ENCODE data around the gene PPP2R2D. TPM values are rescaled to one million over a fixed set of nuclear protein-coding genes. Genes with fewer than 3 reads are reported as not detected.
"Not testable (repeated sequence)": the region's sequence is repeated elsewhere in the genome, so short reads cannot be mapped to it uniquely, and the experiment has no call there.

Gene PPP2R2D
- total RNA-seq, 1 experiment from 2014 or later: 39.1 TPM

DNA sequence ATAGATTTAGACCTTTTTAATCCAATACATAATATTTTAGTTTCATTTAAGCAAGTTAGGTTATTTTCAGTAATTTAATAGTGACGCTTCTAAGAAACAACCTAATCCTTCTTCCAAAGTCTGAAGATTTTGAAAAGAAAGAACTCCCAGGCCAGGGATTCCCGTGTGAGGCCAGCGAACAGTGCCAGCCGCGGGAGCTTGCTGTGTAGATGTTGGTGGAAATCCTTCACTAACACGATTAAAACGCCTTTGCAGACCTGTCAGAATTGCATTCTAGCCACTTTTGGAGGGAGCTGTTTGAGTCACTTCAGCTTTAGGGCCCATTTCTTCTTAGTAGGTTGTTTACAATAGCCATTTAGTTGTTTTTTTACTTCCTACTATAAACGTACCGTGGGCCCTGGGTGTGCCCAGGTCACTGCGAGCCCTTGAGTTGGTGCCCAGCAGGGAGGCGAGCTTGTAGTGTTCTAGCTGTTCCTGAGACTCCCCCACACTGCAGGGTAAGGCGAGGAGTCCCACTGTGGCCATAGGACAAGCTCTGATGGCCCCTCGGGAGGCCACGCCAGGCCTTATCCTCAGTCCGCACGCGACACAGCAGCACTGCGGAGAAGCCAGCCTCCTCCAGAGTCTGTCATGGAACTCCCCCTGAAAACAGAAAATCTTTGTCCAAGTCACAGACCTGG, 32.3 kb downstream of the PPP2R2D start:
- in situ Hi-C loops (cut with HindIII; ENCODE audit: low pct_unique_long_range_greater_than_20kb, low sequenced_read_pairs): no loop called here

DNA sequence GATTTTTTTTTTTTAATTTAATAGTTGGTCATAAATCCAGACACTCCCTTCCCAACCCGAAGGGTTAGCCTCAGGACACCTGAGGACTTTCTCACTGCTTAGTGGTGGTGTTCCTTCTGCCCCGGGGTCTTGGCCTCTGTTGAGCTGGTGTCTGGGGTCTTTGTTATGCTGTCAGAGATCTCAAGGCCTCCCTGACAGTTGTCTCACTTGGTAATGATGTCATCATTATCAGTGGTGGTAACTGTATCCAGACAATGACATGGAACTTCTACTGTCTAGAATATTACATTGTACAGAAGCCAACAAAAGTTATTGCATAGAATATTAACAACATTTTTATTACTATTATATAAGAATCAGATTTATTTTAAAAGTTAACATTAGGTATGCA, 32.9 kb downstream of the PPP2R2D start:
- no peak for DNase-seq (ENCODE audit: low read depth)
- in situ Hi-C loops (cut with HindIII; ENCODE audit: low pct_unique_long_range_greater_than_20kb, low sequenced_read_pairs): no loop called here

More for the DNA sequence above, 32.3 kb downstream of the PPP2R2D start:
- DNase-seq (ENCODE audit: low read depth): no peak

DNA sequence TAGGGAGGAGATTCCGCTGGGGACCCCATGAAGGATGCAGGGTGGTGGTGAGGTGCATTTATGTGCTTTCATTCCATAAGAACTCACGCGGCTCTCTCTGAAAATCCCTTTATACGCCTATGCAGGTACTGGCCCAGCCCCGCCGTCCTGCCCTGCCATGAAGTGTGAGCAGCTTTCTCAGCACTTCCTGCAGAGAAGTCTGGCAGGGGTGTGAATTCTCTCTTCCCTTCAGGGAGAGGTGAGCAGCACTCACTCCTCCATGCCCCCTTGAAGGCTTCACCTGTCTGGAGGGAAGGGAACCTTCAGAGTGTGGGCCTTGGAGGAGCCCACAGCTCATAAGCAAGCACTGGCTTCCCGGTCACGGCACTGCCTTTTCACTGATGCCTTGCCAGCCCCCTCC, 34.0 kb downstream of the PPP2R2D start:
- no peak for DNase-seq (ENCODE audit: low read depth)
- in situ Hi-C loops (cut with HindIII; ENCODE audit: low pct_unique_long_range_greater_than_20kb, low sequenced_read_pairs): no loop called here

DNA sequence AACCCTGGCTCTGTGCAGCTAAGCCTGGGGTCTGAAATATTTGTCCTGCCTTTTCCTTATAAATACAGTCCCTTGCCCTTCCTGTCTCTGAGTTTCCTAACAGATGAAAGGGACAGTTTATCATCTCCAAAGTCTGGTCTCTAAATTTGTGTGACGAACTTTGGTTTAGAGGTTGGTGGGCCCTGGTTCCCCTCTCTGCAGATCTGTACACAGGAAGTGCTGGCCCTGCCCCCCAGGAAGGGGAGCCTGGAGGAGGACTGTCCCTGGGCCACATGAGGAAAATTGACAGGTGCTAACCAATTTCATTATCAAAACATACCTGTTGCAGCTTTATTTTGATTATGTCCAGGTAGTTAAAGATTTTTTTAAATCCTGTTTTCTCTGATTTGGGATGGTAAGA, 34.5 kb downstream of the PPP2R2D start:
- DNase-seq (ENCODE audit: low read depth): no peak
- in situ Hi-C loops (cut with HindIII; ENCODE audit: low pct_unique_long_range_greater_than_20kb, low sequenced_read_pairs): no loop called here

DNA sequence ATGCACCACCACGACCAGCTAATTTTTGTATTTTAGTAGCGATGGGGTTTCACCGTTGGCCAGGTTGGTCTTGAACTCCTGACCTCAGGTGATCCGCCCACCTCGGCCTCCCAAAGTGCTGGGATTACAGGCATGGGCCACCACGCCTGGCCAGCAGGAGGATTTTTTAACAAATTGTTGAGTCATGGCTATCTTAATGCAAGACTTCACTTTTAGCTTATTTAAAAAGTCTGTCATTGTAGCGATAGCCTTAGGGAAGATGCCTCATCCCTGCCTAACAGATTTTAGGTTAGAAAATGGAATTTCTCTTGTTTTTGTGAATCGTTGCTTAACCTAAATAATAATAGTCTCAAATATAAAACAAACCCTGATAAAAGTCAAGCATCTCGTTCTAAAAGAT, 35.5 kb downstream of the PPP2R2D start:
- in situ Hi-C loops (cut with HindIII; ENCODE audit: low pct_unique_long_range_greater_than_20kb, low sequenced_read_pairs): no loop called here
- DNase-seq (ENCODE audit: low read depth): no peak

DNA sequence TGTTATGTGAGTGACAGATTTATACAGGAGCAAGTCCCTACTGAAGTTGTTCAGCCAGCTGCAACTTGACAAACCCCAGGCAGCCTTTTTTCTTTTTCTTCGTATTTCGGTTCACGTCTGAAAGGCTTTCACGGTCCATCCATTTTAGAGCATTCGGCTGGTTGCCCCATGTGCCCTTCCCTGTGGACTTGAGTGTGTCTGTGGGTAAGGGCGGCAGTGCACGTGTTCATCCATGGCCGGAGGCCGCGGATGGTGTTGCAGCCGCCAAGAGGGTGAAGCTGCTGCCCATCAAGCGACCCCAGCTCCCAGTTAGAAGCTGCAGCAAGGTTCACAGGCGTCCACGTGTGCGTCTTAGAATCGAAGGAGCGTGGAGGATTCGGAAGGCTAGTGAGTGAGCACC, 35.9 kb downstream of the PPP2R2D start:
- in situ Hi-C loops (cut with HindIII; ENCODE audit: low pct_unique_long_range_greater_than_20kb, low sequenced_read_pairs): no loop called here
- no peak for DNase-seq (ENCODE audit: low read depth)

DNA sequence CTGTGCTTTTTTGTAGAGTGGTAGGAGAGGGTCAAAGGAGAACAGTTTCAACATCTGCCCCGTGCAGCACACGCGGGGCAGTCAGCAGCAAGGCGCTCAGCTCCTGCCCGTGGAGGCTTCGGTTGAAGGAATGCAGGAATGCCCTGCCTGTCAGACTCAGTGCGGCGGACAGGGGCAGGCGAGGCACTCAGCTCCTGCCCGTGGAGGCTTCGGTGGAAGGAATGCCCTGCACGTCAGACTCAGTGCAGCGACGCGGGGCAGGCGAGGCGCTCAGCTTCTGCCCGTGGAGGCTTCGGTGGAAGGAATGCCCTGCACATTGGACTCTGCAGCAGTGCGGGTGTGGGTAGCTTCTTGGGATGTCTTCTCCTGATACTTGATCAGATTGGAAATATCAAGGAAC, 37.0 kb downstream of the PPP2R2D start:
- in situ Hi-C loops (cut with HindIII; ENCODE audit: low pct_unique_long_range_greater_than_20kb, low sequenced_read_pairs): no loop called here
- DNase-seq (ENCODE audit: low read depth): no peak

DNA sequence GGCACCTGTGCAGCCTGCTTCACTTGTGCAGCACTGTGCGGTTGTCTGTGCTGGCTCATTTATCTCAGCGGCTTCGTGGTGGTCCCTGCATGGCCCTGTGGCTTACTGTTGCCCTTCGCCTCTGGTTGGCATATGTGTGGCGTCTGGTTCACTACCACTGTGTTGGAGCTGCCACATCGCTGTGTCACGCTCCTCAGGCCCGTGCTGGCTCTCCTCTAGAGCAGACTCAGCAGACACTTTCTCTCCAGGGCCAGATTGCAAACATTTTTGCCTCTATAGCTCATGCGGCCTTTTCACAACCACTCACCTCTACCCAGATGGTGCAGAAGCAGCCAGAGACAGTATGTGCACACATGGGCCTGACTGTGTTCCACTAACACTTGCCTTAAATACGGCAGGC, 37.9 kb downstream of the PPP2R2D start:
- no peak for DNase-seq (ENCODE audit: low read depth)
- in situ Hi-C loops (cut with HindIII; ENCODE audit: low pct_unique_long_range_greater_than_20kb, low sequenced_read_pairs): no loop called here

DNA sequence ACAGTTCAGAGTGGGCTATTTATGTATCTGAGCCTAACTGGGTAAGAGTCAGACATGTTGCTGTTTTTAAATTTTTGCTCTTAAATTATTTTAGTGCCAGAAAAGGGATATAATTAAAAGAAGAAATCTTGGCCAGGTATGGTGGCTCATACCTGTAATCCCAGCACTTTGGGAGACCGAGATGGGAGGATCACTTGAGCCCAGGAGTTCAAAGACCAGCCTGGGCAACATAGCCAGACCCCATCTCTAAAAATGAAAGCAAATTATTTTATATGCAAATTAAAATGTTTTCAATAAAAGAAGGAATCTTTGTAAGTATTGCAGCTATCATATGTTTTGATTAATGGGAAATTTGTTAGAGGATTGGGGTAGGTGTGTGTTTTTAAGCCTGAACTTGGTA, 41.6 kb downstream of the PPP2R2D start:
- DNase-seq (ENCODE audit: low read depth): no peak
- in situ Hi-C loops (cut with HindIII; ENCODE audit: low pct_unique_long_range_greater_than_20kb, low sequenced_read_pairs): no loop called here

DNA sequence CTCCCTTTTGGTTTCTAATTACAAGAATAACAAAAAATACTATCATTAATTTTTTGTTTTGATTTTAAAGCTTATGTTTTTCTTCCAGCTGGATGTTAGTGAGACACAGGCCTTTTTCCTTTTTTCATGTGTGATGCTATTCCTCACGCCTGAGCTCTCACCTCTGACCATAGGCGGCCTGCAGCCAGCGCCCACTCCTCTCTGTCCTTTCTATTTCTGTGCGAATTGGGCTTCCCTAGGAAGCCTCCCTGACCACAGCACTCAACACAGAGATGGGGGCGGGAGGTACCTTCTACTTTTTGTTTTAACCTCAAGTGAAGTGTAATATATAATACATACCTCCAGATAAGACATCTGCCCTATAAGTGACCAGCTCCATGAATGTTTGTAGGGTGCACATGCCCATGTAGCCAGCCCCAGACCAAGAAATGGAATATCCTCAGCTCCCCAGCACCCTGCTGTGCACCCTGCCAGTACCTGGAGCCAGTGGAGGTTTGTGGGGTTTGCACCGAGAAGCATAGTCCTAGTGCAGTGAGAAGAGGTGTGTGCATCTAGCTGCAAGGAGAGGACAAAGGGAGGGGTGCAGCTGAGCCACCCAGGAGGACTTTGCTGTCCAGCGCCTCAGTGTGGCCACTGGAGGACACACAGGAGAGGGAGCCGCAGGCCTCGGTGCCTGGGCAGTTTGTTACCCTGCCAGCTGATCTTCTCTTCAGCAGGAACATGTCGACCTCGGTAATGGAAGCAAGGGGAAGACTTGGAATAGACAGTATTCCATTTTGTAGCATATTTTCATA, 42.4 kb downstream of the PPP2R2D start:
- in situ Hi-C loops (cut with HindIII; ENCODE audit: low pct_unique_long_range_greater_than_20kb, low sequenced_read_pairs): no loop called here
- no peak for DNase-seq (ENCODE audit: low read depth)

DNA sequence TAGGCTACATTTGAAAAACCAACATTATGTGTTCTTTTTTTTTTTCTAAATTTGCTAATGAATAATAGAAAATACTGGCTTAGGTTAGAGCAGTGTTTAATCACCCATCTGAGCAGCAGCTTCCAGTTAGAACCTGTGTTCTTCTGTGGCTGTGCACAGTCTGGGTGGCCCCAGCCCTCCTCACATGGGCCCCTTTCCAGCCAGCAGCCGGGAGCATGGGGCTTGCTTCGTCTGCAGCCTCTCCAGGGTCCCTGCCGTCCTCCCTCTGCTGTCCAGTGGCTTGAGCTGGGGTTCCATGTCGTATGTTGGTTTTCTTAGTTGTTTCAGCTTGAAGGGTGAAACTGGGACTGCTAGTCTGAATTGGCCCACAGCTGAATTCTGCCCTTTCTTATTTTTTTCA, 43.6 kb downstream of the PPP2R2D start:
- DNase-seq (ENCODE audit: low read depth): no peak
- in situ Hi-C loops (cut with HindIII; ENCODE audit: low pct_unique_long_range_greater_than_20kb, low sequenced_read_pairs): no loop called here

DNA sequence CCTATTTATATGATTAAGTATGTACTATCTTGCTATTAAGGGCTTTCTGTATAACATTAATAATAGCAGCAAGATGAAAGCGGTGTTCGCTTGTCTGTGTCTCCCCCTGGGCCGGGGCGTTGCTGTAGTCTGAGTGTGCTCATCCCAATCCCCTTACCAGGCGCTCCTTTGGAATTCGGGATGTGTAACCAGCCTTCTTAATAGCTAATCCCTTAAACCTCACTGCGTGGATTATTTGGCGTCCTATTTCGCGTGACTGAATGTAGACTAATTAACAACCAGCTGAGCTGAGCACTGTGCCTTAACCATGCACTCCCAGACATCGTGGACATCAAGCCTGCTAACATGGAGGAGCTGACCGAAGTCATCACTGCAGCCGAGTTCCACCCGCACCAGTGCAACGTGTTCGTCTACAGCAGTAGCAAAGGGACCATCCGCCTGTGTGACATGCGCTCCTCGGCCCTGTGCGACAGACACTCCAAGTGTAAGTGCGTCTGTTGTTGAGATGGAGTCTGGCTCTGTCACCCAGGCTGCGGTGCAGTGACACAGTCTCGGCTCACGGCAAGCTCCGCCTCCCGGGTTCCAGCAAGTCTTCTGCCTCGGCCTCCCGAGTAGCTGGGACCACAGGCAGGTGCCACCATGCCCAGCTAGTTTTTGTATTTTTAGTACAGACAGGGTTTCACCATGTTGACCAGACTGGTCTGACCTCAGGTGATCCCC, 44.3 kb downstream of the PPP2R2D start:
- in situ Hi-C loops (cut with HindIII; ENCODE audit: low pct_unique_long_range_greater_than_20kb, low sequenced_read_pairs): no loop called here
- no peak for DNase-seq (ENCODE audit: low read depth)

DNA sequence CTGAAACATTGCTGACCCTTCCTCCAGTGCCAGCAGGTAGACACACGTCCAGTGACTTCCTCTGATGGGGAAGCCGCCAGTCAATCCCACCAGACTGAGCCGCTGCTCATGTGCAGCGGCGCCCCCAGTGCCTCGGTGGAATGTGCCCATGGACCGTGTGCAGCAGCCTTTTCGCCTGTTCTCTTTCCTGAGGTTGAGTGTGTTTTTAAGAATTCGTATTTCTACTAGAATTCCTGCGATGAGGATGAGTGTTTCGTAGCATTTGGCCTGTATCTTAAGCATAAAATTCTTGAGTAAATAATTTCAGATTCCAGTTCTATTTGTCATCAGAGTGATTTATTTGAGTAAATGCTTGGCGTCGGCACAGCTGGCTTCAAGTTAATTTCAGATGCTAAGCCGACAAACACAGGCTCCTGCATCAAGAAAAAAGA, 45.5 kb downstream of the PPP2R2D start:
- no peak for DNase-seq (ENCODE audit: low read depth)
- in situ Hi-C loops (cut with HindIII; ENCODE audit: low pct_unique_long_range_greater_than_20kb, low sequenced_read_pairs): no loop called here

DNA sequence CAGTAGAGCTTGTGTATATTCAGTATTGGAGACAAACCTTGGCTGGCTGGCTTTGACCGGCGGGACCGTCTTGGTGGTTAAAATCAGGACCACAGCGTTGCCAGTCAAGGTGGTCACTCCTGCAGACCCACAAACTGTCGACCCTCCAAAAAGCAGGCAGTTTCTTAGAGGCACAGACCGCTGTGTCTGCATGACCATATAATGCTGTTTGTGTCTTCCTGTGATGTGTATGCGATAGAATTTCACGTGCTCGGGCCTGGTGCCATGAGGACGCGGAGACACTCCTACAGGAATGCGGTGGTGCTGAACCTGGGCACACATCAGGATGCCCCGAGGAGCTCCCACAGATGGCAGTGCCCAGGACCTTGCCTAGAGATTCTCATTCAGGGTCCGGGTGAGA, 46.1 kb downstream of the PPP2R2D start:
- in situ Hi-C loops (cut with HindIII; ENCODE audit: low pct_unique_long_range_greater_than_20kb, low sequenced_read_pairs): no loop called here
- no peak for DNase-seq (ENCODE audit: low read depth)

DNA sequence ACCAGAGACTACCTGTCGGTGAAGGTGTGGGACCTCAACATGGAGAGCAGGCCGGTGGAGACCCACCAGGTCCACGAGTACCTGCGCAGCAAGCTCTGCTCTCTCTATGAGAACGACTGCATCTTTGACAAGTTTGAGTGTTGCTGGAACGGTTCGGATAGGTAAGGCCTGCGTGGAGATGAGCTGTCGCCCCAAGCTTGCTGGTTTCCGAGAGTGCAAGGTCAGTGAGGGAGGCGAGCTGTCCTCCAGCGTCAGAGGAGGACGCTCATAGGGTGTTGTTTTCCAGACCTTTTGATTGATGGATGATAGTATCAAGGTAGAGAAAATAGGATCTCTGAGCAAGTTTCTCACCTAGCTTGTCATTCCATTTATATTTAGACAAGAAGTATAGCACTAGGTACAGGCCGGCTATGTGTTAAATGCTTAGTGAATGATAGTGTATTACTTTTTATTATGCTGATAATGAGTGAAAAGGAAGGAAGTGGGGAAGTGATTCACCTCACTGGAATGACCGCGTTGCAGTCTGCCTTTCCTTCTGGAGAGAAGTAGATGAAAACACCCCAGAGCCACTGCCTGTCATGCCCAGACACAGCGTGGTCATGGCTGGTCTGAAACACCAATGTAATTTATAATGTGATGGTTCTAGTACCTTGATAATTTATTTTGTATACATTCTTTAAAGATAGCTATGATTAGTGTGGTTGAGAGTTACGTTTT, 47.0 kb downstream of the PPP2R2D start:
- DNase-seq (ENCODE audit: low read depth): no peak
- in situ Hi-C loops (cut with HindIII; ENCODE audit: low pct_unique_long_range_greater_than_20kb, low sequenced_read_pairs): no loop called here

DNA sequence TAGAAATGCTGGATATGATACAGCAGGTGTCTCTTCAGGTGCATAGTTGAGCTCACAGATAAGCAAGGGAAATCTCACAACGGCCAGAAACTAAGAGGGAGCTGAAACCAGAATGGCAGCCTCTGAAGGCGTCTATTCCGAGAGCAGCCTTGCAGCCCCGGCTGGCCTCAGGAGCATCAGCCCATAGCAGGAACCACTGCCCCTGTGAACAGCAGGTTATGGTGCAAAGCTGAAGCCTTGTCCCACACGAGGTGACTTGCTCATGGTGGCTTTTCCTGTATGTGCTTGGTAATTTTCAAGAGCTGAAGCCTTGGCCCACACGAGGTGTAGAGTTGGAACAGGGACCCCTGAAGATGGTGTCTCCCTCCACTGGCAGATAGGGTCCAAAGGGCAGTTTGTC, 47.7 kb downstream of the PPP2R2D start:
- no peak for DNase-seq (ENCODE audit: low read depth)
- in situ Hi-C loops (cut with HindIII; ENCODE audit: low pct_unique_long_range_greater_than_20kb, low sequenced_read_pairs): no loop called here

DNA sequence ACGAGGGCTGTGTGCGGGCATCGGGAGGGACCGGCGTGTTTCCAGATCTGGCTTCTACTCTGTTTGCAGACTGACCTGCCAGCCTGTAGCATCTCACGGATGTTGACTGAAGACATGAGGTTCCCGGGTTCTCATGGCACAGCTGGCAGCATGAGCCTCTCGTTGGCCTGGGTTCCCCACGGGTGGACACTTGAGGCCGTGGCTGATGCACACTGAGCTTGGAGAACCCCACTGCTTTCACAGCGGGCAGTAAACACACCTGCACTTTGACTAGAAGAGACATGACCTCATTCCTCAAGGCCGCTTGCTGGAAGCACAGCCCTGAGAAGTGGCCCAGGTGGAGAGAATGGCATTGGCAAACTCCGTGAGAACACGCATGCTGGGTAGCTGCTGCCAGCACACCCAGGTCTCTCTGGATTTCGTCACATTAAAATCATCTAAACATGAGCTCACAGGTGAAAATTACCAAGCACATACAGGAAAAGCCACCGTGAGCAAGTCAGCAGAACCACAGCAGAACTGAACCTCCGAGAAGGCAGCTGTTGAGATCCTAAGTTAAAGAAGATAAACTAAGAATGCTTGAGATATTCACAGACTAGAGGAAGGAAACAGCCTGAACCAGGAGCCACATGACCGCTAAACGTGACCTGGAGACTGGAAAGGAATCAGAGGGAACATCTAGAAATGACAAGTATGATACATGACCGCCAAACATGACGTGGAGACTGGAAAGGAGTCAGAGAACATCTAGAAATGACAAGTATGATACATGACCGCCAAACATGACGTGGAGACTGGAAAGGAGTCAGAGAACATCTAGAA, 48.4 kb downstream of the PPP2R2D start:
- DNase-seq (ENCODE audit: low read depth): no peak
- in situ Hi-C loops (cut with HindIII; ENCODE audit: low pct_unique_long_range_greater_than_20kb, low sequenced_read_pairs): no loop called here

DNA sequence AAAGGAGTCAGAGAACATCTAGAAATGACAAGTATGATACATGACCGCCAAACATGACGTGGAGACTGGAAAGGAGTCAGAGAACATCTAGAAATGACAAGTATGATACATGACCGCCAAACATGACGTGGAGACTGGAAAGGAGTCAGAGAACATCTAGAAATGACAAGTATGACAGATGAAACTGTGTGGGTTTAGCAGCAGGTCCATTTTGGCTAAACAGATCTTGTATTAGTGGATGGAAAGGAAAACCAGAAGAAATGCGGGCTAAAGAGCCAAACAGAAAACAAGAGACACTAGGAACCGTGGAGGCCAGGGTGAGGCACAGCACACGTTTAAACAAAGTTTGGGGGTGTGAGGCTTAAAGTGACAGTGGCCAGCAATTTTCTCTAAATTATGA, 49.1 kb downstream of the PPP2R2D start:
- DNase-seq (ENCODE audit: low read depth): not testable (repeated sequence)

More for the DNA sequence above, 49.1 kb downstream of the PPP2R2D start:
- in situ Hi-C loops (cut with HindIII; ENCODE audit: low pct_unique_long_range_greater_than_20kb, low sequenced_read_pairs): not testable (repeated sequence)

All from Caki2 (cell line).